Measurements from ENCODE around the gene EVA1A.
A peak's percentile ranks its signal among the peaks of the same experiment; 100 is the strongest.

The EVA1A gene

GRCh38 chr2:75560768-75561565, at the start of gene EVA1A:
TSS of gene EVA1A (minus strand) at chr2:75560939. CDS start at chr2:75518140, 42,799 bp downstream.
- DNase-seq = peak; percentile 24

- DNase-seq = no peak
Measured at GRCh38 chr2:75609937-75610508, 49.3 kb upstream of the EVA1A start.

- no peak for DNase-seq
Measured at GRCh38 chr2:75609334-75609689, 48.6 kb upstream of the EVA1A start.

- peak; percentile 59 for DNase-seq
Measured at GRCh38 chr2:75608684-75609333, 48.1 kb upstream of the EVA1A start.

- DNase-seq = no peak
Measured at GRCh38 chr2:75607988-75608683, 47.4 kb upstream of the EVA1A start.

- DNase-seq = no peak
Measured at GRCh38 chr2:75607400-75607798, 46.7 kb upstream of the EVA1A start.

- no peak for DNase-seq
Measured at GRCh38 chr2:75606761-75607399, 46.1 kb upstream of the EVA1A start.

GRCh38 chr2:75605770-75606529, 45.2 kb upstream of the EVA1A start:
- DNase-seq = no peak

GRCh38 chr2:75604484-75604883, 43.7 kb upstream of the EVA1A start:
- DNase-seq = no peak

- DNase-seq = no peak
Measured at GRCh38 chr2:75603477-75603876, 42.7 kb upstream of the EVA1A start.

GRCh38 chr2:75602724-75603342, 42.1 kb upstream of the EVA1A start:
- DNase-seq = no peak

GRCh38 chr2:75600461-75601011, 39.8 kb upstream of the EVA1A start:
- no peak for DNase-seq

GRCh38 chr2:75598589-75599155, 37.9 kb upstream of the EVA1A start:
- no peak for DNase-seq

GRCh38 chr2:75597949-75598348, 37.2 kb upstream of the EVA1A start:
- no peak for DNase-seq

GRCh38 chr2:75596784-75597183, 36.0 kb upstream of the EVA1A start:
- DNase-seq = no peak

GRCh38 chr2:75595541-75596395, 35.0 kb upstream of the EVA1A start:
- no peak for DNase-seq

- no peak for DNase-seq
Measured at GRCh38 chr2:75594596-75594995, 33.9 kb upstream of the EVA1A start.

- no peak for DNase-seq
Measured at GRCh38 chr2:75592888-75593287, 32.1 kb upstream of the EVA1A start.

GRCh38 chr2:75592030-75592429, 31.3 kb upstream of the EVA1A start:
- DNase-seq = no peak

Measured in CD4-positive, alpha-beta T cell treated with Interleukin-6 for 4 hours (primary cell).